GM19099 (cell line): Measurements from ENCODE around the gene CNOT4.

Experiments used
- POLR2A ChIP-seq: IDR thresholded peaks from 3 replicates; pipeline ENCODE4 v1.6.1; 2011; ENCODE audit warnings: low read depth; ENCODE audit not compliant: insufficient read length; ENCODE audit errors: extremely low read depth

The CNOT4 gene

GRCh38 chr7:135522509-135522908, 12.6 kb upstream of the CNOT4 start:
- no peak for TF ChIP-seq POLR2A

DNA sequence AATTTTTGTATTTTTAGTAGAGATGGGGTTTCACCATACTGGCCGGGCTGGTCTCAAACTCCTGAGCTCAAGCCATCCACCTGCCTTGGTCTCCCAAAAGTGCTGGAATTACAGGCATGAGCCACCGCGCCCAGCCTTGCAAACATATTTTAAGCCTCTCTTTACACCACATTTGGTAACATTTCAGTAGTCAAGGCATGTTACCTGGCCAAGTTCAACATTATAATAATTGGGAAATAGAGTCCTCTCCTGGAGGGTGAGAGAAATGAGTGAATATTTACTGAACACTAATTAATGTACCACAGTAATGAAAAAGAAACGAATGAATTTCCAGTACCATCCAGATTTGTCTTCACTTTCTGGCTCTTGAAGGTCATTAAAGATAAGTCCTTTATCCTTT, 10.0 kb upstream of the CNOT4 start:
- TF ChIP-seq POLR2A: no peak

DNA sequence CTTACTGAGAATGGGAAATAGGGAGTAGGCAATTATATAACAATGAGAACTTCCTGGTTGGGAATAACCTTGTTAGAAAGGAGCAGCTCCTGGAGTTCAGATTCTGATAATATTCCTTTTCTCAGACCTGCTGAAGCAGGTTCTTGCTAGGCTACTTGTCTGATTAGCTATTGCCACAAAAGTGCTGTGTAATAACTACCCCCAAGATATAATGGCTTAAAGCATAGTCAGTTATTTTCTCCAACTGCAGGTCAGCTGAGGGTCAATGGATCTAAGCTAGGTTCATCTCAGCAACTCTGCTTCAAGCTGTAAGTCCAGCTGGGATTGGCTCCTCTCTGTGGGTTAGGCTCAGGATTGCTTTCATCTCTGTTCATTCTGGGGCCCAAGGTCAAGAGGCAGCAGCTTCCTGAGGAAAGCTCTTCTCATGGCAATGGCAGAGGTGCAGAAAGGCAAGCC, 9.4 kb upstream of the CNOT4 start:
- TF ChIP-seq POLR2A: no peak

DNA sequence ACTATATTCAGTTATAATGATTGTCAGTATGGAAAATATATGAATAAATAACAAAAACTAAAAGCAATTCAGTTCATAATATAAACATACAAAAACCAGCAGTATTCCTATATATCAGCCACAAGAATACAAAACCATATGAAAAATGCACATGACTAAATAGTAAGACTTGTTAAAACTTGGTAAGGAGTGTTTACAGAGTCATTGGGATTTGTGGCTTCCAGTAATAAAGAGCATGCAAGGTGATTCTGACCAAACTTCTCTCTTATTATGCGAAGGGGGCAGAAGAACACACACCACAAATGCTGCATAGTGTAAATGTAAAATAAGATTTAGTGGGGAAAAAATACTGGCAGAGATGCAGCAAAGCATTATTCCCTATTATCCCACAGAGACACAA, 8.8 kb upstream of the CNOT4 start:
- no peak for TF ChIP-seq POLR2A

DNA sequence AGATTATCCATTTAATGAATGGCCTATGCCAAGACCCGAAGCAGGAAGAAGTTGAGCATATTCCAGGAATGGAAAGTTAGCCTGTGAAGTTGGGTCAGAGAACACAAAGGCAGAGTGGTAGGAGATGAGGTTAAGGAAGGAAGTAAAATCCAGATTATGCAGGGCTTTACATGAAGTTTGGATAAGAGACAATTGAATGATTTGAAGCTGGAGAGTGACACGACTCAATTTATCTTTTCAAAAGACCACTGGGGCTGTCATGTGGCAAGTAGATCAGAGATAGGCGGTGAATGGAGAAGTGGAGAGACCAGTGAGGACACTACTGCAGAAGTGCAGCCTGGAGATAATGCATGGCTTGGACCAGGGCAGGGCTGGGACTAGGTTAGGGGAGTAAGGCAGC, 7.2 kb upstream of the CNOT4 start:
- no peak for TF ChIP-seq POLR2A

DNA sequence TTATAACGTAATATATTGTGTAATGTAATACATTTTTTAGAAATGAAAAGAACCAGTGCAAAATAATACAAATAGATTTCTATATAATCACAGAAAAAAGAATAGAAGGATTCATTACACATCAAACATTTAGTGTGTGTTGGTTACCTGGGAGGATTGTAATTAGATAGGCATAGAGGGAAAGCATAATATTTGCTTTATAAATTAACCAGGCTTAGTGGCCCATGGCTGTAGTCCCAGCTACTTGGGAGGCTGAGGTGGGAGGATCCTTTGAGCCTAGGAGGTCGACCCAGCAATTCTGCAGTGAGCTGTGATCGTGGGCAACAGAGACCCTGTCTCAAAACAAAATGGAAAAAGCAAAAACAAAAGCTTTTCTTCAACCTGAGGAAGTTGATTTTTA, 5.0 kb upstream of the CNOT4 start:
- no peak for TF ChIP-seq POLR2A

DNA sequence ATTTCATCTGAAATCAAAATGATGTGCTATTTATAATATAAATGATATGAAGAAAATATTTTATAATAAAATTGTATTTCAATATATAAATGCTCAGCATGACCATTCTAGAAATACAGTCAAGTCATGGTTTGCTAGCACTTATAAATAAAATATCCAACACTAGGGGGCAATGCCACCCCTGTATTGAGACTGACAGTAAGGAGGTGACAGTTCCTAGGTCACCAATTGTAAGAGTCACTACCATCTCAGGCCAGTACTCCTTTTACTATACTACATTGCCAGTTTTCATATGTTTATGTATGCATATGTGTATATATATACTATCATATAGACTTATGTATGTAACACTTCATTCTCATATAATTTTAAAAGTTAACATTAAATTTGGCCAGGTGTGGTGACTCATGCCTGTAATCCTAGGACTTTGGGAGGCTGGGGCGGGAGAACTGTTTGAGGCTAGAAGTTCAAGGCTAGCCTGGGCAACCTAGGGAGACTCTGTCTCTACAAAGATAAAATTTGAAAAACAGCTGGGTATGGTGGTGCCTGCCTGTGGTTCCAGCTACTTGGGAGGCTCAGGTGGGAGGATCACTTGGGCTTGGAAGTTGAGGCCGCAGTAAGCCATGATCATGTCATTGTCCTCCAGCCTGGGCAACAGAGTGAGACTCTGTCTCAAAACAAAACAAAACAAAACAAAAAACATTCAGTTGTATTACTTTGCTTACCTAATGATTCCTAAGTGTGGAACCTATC, 2.4 kb upstream of the CNOT4 start:
- no peak for TF ChIP-seq POLR2A

GRCh38 chr7:135510592-135511183, 786 bp upstream of the CNOT4 start:
- no peak for TF ChIP-seq POLR2A

DNA sequence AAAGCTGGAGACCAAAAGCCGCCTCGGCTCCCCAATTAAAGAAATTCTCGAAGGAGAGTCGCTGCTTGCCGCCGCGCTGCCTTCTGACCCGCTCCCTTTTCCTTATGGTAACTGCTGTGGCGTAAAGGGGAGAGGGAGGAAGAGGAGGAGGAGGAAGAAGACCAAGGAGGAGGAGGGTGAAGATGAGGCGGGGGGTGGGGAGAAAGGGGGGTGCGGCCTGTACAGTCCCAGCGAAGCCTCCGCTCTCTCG, 388 bp downstream of the CNOT4 start:
- no peak for TF ChIP-seq POLR2A

- peak; percentile 32 for TF ChIP-seq POLR2A
Observed at GRCh38 chr7:135508883-135509588, 866 bp downstream of the CNOT4 start.

GRCh38 chr7:135501402-135501801, 8.5 kb downstream of the CNOT4 start:
- TF ChIP-seq POLR2A: no peak

- TF ChIP-seq POLR2A: no peak
Observed at GRCh38 chr7:135499818-135500217, 10.1 kb downstream of the CNOT4 start.

GRCh38 chr7:135493362-135493761, 16.5 kb downstream of the CNOT4 start:
- TF ChIP-seq POLR2A: no peak

DNA sequence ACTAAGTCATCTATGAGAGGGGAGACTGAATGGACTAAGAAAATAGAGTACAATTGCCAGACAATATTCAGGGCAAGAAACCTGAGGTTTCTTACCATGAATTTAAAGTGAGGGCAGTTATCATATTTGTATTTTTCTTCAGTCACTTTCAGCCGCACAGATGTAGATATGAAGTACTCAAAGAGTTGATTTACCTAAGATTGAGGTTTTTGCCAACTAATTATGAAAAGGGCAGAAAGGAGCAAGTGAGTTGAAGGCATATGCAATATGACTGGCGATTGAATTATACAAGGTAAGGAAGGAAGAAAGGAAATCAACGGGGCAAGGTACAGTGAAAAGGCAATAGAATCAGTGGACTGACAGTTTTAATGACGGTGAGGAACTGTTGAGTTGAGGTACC, 17.8 kb downstream of the CNOT4 start:
- no peak for TF ChIP-seq POLR2A

GRCh38 chr7:135490783-135491182, 19.1 kb downstream of the CNOT4 start:
- no peak for TF ChIP-seq POLR2A

DNA sequence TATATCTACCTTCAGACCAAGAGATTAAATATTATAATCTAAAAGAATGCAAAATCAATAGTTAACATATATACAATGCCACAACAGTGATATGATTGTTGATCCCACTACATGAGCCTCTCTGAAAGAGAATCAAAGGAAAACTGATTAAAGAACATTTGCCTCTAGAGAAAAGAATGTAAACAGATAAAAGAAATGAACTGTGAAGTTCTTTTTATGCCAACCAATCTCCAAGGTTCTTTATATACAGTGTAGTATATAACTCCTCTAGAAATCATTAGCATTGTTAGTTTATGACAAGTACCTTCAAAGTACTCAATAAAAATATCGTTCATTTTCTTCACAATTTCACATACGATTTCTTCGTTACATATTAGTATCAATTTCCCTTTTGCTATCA, 20.1 kb downstream of the CNOT4 start:
- TF ChIP-seq POLR2A: no peak
